Trophoblast cell (in vitro differentiated cells and primary cell): ENCODE data around the gene N4BP2L2.

ENCODE experiments used
- DNase-seq, 2 donors: peaks; one replicate each; pipeline ENCODE4 v3.0.0-alpha.2; 2016
- H2AFZ ChIP-seq: 2 replicates; pipeline ENCODE4 v1.6.1; 2013; ENCODE audit warnings: low read length, moderate library complexity, mild to moderate bottlenecking; ENCODE audit not compliant: insufficient read depth, poor library complexity
- H2AK5ac ChIP-seq: 2 replicates; pipeline ENCODE4 v1.6.1; 2013; ENCODE audit warnings: mild to moderate bottlenecking, low read length
- H2BK120ac ChIP-seq: 2 replicates; pipeline ENCODE4 v1.6.1; 2013; ENCODE audit warnings: low read length, mild to moderate bottlenecking, moderate library complexity; ENCODE audit not compliant: insufficient read depth, poor library complexity
- H2BK12ac ChIP-seq: 2 replicates; pipeline ENCODE4 v1.6.1; 2013; ENCODE audit warnings: mild to moderate bottlenecking, low read length, moderate library complexity
- H2BK5ac ChIP-seq: 2 replicates; pipeline ENCODE4 v1.6.1; 2013; ENCODE audit warnings: low read length, low read depth, moderate library complexity, mild to moderate bottlenecking; ENCODE audit not compliant: poor library complexity
- H3K14ac ChIP-seq: 2 replicates; pipeline ENCODE4 v1.6.1; 2013; ENCODE audit warnings: mild to moderate bottlenecking, low read length
- H3K18ac ChIP-seq: 2 replicates; pipeline ENCODE4 v1.6.1; 2013; ENCODE audit warnings: mild to moderate bottlenecking, low read length
- H3K23ac ChIP-seq: 2 replicates; pipeline ENCODE4 v1.6.1; 2013; ENCODE audit warnings: low read length
- H3K27ac ChIP-seq: 2 replicates; pipeline ENCODE4 v1.5.1; 2013; ENCODE audit warnings: low read depth, mild to moderate bottlenecking, inconsistent platforms, low read length, moderate library complexity
- H3K27me3 ChIP-seq: 2 replicates; pipeline ENCODE4 v1.6.1; 2013; ENCODE audit warnings: inconsistent platforms, mild to moderate bottlenecking, low read length, moderate library complexity; ENCODE audit not compliant: insufficient read depth
- H3K36me3 ChIP-seq, 2 experiments: 1 replicate in 1 of 2; 2 replicates in 1 of 2; pipeline ENCODE4 v1.6.1; 2013; ENCODE audit warnings: low read length in 2 of 2, mild to moderate bottlenecking in 2 of 2, moderate library complexity in 1 of 2; ENCODE audit not compliant: insufficient read depth in 2 of 2, control insufficient read depth in 1 of 2
- H3K4ac ChIP-seq: 2 replicates; pipeline ENCODE4 v1.6.1; 2013; ENCODE audit warnings: low read depth, mild to moderate bottlenecking, low read length, moderate library complexity
- H3K4me1 ChIP-seq, 2 experiments: 1 replicate in 1 of 2; 2 replicates in 1 of 2; pipeline ENCODE4 v1.6.1; 2013; ENCODE audit warnings: low read length in 2 of 2, mild to moderate bottlenecking in 2 of 2, moderate library complexity in 1 of 2; ENCODE audit not compliant: insufficient read depth in 2 of 2, control insufficient read depth in 1 of 2
- H3K4me2 ChIP-seq: 2 replicates; pipeline ENCODE4 v1.6.1; 2013; ENCODE audit warnings: inconsistent platforms, mild to moderate bottlenecking, low read length, moderate library complexity
- H3K4me3 ChIP-seq: 2 replicates; pipeline ENCODE4 v1.5.1; 2013; ENCODE audit warnings: mild to moderate bottlenecking, low read depth, low read length, inconsistent platforms
- H3K79me1 ChIP-seq: one replicate; pipeline ENCODE4 v1.6.1; 2013; ENCODE audit warnings: low read length
- H3K79me2 ChIP-seq: 2 replicates; pipeline ENCODE4 v1.6.1; 2013; ENCODE audit warnings: low read length, mild to moderate bottlenecking; ENCODE audit not compliant: control insufficient read depth, insufficient read depth, poor library complexity
- H3K9ac ChIP-seq: 2 replicates; pipeline ENCODE4 v1.6.1; 2013; ENCODE audit warnings: mild to moderate bottlenecking, low read length
- H3K9me3 ChIP-seq: 2 replicates; pipeline ENCODE4 v1.6.1; 2013; ENCODE audit warnings: low read depth, mild to moderate bottlenecking, control low read depth, inconsistent platforms, low read length; ENCODE audit not compliant: insufficient read depth
- H4K12ac ChIP-seq: 2 replicates; pipeline ENCODE4 v1.6.1; 2013; ENCODE audit warnings: low read depth, mild to moderate bottlenecking, low read length, moderate library complexity
- H4K8ac ChIP-seq: 2 replicates; pipeline ENCODE4 v1.6.1; 2013; ENCODE audit warnings: low read depth, mild to moderate bottlenecking, low read length, moderate library complexity
- H4K91ac ChIP-seq: one replicate; pipeline ENCODE4 v1.6.1; 2013; ENCODE audit warnings: low read depth, mild to moderate bottlenecking, low read length, moderate library complexity
- WGBS: extraction: QIAGEN DNeasy Blood & Tissue Kit; methylation state at CpG from one replicate; pipeline ENCODE4 v1.1.7; 2013; ENCODE audit warnings: missing lambda C conversion rate; ENCODE audit not compliant: insufficient read length, insufficient coverage; ENCODE audit errors: extremely low coverage; 5-methylcytosine and 5-hydroxymethylcytosine counted together

N4BP2L2 gene

DNA sequence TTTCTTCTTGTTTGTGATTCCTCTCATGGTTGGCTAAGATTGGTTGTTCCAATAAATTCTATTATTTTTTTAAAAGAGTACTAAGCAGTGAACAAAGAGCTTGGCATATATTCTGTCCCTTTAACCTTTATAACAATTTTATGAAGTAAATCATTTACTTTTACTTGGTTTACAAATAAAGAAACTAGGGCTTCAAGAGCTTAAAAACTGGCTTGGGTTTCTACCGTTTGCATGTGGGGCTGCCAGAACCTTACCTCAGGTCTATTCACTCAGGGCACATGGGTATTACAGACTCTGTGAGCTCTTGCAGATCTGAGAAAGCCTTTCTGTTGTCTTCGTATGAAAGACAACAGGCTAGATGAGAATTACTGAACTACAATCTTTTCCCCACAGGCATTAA is 124.0 kb downstream of the N4BP2L2 start:
- no peaks in the 10 kb centered on the region for H3K79me1 ChIP-seq
- no peak overlapping the region for H3K9ac ChIP-seq
- H4K8ac ChIP-seq = no peak overlapping the region
- H3K9me3 ChIP-seq = peaks cover 2% of the 10 kb centered on the region
- no peak overlapping the region for H4K91ac ChIP-seq
- no peak overlapping the region for H3K4ac ChIP-seq
- H3K36me3 ChIP-seq = no peaks in the 10 kb centered on the region
- no peak overlapping the region for H2BK120ac ChIP-seq
- H3K4me2 ChIP-seq = no peak overlapping the region
- no peak overlapping the region for H2AK5ac ChIP-seq
- no peak overlapping the region for H4K12ac ChIP-seq
- H2BK12ac ChIP-seq = no peak overlapping the region
- no peak overlapping the region for H2BK5ac ChIP-seq
- no CpG with 5 or more reads among the region's 2 CpGs for WGBS
- H3K4me3 ChIP-seq = no peak overlapping the region
- no peaks in the 10 kb centered on the region for H3K27me3 ChIP-seq
- H3K79me2 ChIP-seq = no peaks in the 10 kb centered on the region
- H3K18ac ChIP-seq = no peak overlapping the region
- DNase-seq = no peak
- H2AFZ ChIP-seq = no peak overlapping the region
- peaks cover 0 to 4% of the 10 kb centered on the region in 2 experiments for H3K4me1 ChIP-seq
- H3K23ac ChIP-seq = no peak overlapping the region
- H3K14ac ChIP-seq = no peak overlapping the region
- no peak overlapping the region for H3K27ac ChIP-seq

DNA sequence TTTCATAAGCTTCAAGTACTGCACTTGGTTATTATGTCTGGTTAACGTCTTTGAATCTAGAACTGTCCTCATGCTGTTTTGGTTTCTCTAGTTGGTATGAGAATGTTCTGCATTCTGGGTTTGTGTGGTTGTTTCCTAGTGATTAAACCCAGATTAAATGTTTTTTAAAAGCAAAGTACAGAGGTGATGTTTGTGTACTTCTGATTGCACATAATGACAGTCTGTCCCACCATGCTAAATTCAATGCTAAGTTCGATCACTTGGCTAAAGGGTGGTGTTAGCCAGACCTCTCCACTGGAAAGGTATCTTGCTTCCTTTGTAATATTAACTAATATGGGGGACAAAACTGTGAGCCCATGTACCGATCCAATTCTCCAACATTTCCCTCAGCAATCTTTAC is 125.3 kb downstream of the N4BP2L2 start:
- Histone ChIP-seq H2BK120ac (no peak overlapping the region), H3K27me3 (no peaks in the 10 kb centered on the region), H4K8ac (no peak overlapping the region), H3K14ac (no peak overlapping the region), H3K4ac (no peak overlapping the region), H3K9ac (no peak overlapping the region), H3K18ac (no peak overlapping the region), H3K79me1 (no peaks in the 10 kb centered on the region), H2BK12ac (no peak overlapping the region), H2AK5ac (no peak overlapping the region), H3K27ac (no peak overlapping the region), H4K91ac (no peak overlapping the region), H3K4me3 (no peak overlapping the region), H4K12ac (no peak overlapping the region), H2BK5ac (no peak overlapping the region), H3K79me2 (no peaks in the 10 kb centered on the region), H3K9me3 (peaks cover 2% of the 10 kb centered on the region), H3K4me2 (no peak overlapping the region), H3K4me1 (peaks cover 2 to 4% of the 10 kb centered on the region in 2 experiments), H3K23ac (no peak overlapping the region), H3K36me3 (no peaks in the 10 kb centered on the region), H2AFZ (no peak overlapping the region)
- no peak for DNase-seq
- no CpG with 5 or more reads among the region's 3 CpGs for WGBS

DNA sequence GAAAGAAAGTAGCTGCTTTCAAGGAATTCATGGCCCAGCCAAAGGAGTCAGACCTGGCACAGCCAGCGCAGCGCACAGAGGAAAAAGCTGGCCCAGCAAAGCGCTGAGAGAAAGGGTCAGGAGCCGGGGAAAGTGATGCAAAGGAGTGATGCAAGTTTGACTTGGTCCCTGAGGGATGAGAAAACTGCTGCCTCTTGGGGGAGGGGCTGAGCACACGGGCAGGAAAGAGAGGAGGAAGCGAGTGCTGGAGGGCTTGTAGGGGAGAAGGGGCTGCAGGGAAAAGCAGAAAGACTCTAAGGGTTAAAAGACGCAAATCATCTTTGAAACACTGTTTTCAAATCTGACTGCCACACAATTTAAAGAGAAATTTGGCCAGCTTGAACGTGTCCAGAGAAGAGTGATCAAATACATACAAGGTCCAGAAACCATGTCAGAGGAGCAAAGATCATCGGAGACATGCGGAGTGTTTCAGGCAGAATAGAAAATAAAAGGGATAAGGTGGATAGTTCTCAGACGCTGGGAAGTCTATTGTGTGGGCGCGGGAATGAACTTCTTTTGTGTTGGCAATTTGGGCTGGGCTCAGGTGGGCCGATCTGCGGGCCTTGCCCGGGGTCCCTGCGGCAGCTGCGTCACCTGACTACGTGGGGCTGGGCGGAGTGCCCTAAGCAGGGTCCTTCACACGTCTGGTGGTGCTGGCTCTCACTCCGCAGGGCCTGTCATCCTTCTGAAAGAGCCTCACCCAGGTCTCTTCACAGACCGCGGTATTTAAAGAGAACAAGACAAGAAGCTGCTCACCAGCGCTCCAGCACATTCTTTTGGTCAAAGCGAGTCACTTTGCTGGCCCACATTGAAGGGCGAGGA is 128.8 kb downstream of the N4BP2L2 start:
- no peak overlapping the region for H3K4me3 ChIP-seq
- no CpG with 5 or more reads among the region's 27 CpGs for WGBS

GRCh38 chr13:32409001-32409313 is 129.6 kb downstream of the N4BP2L2 start:
- no peak for DNase-seq
- H2BK12ac ChIP-seq = no peak overlapping the region
- no peaks in the 10 kb centered on the region for H3K27me3 ChIP-seq

More for the DNA sequence above, 128.8 kb downstream of the N4BP2L2 start:
- Histone ChIP-seq H3K4ac (no peak overlapping the region), H2BK5ac (no peak overlapping the region), H3K36me3 (no peaks in the 10 kb centered on the region), H2BK120ac (no peak overlapping the region), H3K27me3 (no peaks in the 10 kb centered on the region), H3K79me1 (no peaks in the 10 kb centered on the region), H2BK12ac (no peak overlapping the region), H4K91ac (no peak overlapping the region), H3K23ac (no peak overlapping the region), H3K4me2 (peak overlapping the region; percentile 70), H3K4me1 (peaks cover 2 to 4% of the 10 kb centered on the region in 2 experiments), H2AK5ac (no peak overlapping the region), H3K14ac (no peak overlapping the region), H3K9ac (no peak overlapping the region), H4K12ac (peak overlapping the region; percentile 31), H3K27ac (no peak overlapping the region), H2AFZ (peak overlapping the region; percentile 64), H3K79me2 (no peaks in the 10 kb centered on the region), H4K8ac (peak overlapping the region; percentile 28), H3K9me3 (no peaks in the 10 kb centered on the region), H3K18ac (no peak overlapping the region)
- DNase-seq = peak in 1 of 2 donors; percentile 20

More at GRCh38 chr13:32409001-32409313, 129.6 kb downstream of the N4BP2L2 start:
- Histone ChIP-seq H3K4me2 (no peak overlapping the region), H3K79me1 (no peaks in the 10 kb centered on the region), H3K4ac (no peak overlapping the region), H3K79me2 (no peaks in the 10 kb centered on the region), H2AK5ac (no peak overlapping the region), H2BK120ac (no peak overlapping the region), H4K91ac (no peak overlapping the region), H3K4me1 (peaks cover 2 to 4% of the 10 kb centered on the region in 2 experiments), H3K4me3 (no peak overlapping the region), H3K18ac (no peak overlapping the region), H2AFZ (no peak overlapping the region), H3K36me3 (no peaks in the 10 kb centered on the region), H3K14ac (no peak overlapping the region), H4K8ac (no peak overlapping the region), H2BK5ac (no peak overlapping the region), H3K9me3 (no peaks in the 10 kb centered on the region), H4K12ac (no peak overlapping the region), H3K23ac (no peak overlapping the region), H3K9ac (no peak overlapping the region), H3K27ac (no peak overlapping the region)
- WGBS = no CpG with 5 or more reads among the region's 6 CpGs
